ENCODE data around the gene ABTB1. TPM values are rescaled to one million over a fixed set of nuclear protein-coding genes. Genes with fewer than 3 reads are reported as not detected.
A peak's percentile ranks its signal among the peaks of the same experiment; 100 is the strongest.
"Not testable (repeated sequence)": the region's sequence is repeated elsewhere in the genome, so short reads cannot be mapped to it uniquely, and the experiment has no call there.

The ABTB1 gene
- total RNA-seq, 1 donor from 2014 or later, result 12.8 TPM

DNA sequence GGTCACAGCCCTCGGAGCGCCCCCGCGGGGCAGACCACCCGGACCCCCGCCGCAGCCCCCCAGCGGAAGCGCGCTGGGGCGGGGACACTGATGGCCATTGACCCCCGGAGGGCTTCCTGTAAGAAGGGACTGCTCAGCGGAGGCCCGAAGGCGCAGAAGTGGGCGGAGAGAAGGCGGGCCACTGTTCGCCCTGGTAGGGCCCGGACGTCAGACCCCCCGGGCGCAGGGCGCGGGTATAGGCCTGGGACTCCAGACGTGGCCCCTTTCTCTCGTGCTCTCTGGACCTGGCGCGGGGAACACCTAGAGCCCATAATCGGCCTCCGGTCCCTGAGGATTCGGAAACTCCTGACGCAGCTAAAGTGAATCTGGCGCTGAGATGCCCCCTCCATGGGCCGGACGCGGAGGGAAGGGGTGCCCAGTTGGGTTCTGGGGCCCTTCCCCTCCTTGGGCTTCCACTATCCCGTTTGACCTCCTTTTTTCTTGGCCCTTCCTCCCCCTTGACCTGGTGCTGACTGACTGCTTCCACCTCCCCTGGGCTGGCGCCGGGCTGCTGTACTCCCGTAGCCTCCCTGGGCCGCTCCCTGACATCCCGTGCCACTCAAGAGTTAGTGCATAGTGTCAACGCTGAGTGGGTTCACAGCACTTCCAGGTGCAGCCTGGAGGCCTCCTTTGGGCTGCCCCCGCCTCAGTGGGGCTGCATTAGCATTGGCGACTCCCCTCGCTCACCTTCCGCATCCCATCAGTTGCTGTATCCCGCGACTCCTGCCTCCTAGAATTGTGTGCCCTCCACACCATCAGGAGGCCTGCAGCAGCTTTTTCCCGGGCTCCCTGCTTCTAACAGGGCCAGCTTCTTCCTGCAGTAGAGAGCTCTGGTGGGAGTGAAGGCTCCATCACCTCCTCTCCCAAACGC, 694 bp downstream of the ABTB1 start:
- peak; percentile 28 for DNase-seq

DNA sequence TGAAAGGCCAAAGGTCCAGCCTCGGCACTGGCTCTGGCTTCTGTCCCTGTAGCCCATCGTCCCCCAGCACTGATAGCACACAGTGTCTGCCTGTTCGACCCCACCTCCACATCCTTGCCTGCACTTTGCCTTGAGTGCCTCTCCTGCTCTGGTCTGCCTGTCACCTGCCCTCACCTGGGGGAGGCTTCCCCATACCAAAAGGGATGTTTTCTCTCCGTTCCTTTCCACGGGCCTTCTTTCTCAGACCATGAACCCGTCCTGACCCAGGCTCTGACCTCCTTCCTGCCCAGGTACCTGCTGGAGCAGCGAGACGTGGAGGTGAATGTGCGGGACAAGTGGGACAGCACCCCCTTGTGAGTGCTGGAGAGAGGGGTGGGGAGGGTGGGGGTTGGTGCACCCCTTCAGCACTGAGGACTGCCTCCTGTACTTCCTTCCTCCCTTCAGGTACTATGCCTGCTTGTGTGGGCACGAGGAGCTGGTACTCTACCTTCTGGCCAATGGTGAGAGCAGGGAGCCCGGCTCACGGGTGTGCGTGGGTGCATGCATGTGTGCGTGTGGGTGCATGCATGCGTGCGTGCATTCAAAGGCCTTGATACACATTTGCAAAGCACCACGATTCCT, 1.5 kb downstream of the ABTB1 start:
- DNase-seq, result no peak

DNA sequence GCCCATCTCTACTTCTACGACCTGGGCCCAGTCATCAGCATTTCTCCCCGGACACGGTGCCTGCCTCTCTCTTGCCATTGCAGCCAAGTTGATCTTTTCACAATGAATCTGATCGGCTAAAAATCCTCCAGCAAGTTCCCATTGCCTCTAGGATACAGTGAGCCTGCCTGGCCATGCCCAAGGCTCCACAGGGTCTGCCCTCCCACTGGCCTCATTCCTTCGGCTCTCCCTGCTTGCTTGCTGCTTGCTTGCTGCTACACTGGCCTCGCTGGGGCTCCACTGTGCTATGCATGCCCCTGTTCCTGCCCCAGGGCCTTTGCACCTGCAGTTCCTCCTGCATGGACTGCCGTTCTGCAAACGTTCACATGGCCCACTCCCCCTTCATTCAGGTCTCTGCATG, 2.0 kb downstream of the ABTB1 start:
- no peak for DNase-seq

DNA sequence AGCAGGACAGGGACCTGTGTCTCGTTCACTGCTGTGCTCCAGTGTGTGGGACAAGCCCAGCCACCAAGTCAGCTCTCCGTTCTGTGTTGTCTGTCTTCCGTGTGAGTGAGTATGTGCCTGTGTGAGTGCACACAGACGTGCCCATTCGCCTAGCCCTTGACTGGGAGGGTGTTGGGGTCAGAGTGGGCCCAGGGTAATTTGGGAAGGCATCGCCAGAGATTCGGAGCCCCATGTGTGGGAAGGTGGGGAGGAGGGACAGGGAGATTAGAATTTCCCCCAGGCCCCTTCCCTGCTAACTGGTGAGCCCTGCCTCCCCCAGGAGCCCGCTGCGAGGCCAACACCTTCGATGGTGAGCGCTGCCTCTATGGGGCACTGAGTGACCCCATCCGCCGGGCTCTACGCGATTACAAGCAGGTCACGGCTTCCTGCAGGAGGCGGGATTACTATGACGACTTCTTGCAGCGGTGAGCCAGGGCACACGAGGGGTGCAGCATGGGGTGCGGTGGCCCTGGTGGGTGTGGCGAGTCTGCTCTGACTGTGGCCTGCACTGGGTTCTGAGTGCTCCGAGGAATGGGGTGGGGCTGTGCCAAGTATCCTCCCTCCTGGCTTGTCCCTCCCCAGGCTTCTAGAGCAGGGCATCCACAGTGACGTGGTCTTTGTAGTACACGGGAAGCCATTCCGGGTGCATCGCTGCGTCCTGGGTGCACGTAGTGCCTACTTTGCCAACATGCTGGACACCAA, 3.1 kb downstream of the ABTB1 start:
- DNase-seq, result no peak

DNA sequence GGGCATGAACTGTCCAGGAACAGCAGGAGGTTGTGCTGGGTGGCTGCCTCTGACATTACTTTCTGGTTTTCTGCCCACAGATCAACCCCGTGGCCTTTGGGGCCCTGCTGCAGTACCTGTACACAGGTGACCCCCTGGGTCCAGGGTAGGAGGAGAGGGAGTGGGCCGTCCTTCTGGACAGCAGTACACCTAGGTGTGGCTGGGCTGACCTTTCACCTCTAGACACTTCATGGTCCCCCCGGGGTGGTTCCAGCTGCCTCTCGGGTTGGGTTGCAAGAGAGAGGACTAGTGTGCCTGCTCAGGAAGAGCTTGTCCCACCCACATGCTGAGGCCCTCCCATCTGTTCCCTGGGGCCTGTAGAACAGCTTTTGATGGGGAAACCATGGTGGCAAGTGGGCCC, 3.7 kb downstream of the ABTB1 start:
- DNase-seq, result no peak

DNA sequence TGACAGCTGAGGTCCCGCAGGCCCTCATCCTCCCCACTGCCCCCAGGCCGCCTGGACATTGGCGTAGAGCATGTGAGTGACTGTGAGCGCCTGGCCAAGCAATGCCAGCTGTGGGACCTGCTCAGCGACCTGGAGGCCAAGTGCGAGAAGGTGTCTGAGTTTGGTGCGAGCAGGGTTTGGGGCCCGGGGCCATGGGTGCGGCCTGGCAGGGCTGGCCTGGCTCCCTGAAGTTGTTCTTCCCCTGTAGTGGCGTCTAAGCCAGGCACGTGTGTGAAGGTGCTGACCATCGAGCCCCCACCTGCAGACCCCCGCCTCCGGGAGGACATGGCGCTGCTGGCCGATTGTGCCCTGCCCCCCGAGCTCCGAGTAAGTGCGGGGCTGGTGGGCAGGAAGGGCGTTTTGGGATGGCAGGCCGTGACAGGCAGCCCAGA, 4.2 kb downstream of the ABTB1 start:
- DNase-seq, result no peak

DNA sequence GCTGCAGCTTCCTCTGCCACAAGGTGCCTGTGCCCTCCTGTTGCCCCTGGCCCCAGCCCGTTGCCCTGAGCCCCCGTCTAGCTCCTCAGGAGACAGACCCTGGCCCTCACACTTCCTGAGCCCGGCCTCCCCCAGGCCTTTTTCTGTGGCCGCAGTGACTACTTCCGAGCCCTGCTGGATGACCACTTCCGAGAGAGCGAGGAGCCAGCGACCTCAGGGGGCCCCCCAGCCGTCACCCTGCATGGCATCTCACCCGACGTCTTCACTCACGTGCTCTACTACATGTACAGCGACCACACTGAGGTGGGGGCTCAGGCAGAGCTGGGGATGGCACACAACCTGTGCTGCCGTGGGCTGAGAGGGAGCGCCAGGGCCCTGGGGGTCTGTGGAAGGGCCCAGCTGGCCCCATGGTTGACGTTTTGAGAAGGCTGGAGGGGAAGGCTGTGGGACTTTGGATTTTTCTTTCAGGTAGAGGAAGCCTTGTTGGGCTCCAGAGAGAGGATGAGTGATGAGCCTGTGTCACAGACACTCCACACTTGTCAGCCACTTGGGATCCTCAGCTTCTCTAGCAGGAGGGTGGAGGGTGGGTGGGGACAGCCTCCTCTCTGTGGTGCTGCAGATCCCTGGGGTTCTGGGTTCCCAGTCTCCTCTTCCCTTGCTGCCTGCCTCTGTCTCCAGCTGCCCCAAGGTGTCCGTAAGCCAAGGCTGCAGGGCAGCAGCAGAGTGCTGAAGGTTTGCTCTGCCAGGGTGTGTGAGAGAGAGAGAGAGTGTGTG, 5.0 kb downstream of the ABTB1 start:
- no peak for DNase-seq

DNA sequence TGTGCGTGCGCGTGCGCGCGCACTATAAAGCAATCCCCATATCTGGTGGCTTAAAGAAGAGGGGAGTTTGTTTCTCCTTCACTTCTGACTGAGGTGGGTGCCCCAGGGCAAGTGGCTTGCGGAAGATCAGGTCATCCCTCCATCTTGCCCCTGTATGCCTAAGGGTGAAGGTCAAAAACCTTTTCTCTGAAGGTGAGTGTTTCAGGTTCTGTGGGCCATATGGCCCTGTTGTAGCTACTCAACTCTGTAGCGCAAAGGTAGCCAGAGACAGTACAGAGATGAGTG, 5.5 kb downstream of the ABTB1 start:
- no peak for DNase-seq

DNA sequence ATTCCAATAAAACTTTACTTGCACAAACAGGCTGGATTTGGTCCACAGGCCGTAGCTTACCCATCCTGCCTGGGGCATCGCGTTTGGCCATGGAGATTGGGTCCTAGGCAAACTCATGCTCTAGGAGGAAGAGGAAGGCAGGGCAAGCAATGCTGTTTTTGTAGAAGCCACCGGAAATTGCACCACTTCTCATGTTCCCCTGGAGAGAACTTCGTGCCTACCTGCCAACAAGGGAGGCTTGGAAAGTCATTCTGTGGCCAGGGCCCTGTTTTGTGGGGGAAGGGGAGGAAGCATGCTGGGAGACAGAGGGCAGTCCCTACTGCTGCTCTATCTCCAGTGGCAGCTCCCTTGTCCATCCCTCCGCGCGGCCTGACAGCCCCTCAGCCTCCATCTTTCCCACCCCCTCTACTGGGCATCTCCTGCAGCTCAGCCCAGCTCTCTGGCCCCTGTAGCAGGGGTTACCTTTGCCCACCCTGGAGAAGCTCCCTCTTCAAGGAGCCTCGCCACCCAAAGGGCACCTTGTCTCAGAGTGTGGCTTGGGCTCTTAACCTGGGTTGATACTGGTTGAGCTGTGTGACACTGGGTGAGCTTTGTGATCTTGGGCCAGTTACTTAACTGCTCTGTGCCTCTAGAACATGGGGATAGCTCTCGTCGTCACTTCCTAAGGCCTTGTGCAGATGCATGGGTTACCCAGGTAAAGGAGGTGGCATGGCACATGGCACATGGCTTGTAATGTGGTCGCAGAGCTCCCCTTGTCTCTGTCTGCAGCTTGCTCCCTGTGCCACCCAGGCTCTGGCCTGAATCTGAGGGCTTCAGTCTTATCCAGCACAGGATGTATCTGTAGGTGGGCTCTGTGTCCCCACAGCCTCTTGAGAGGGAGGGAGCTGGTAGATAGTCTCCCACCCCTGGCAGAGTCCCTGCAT, 6.1 kb downstream of the ABTB1 start:
- DNase-seq, result no peak

DNA sequence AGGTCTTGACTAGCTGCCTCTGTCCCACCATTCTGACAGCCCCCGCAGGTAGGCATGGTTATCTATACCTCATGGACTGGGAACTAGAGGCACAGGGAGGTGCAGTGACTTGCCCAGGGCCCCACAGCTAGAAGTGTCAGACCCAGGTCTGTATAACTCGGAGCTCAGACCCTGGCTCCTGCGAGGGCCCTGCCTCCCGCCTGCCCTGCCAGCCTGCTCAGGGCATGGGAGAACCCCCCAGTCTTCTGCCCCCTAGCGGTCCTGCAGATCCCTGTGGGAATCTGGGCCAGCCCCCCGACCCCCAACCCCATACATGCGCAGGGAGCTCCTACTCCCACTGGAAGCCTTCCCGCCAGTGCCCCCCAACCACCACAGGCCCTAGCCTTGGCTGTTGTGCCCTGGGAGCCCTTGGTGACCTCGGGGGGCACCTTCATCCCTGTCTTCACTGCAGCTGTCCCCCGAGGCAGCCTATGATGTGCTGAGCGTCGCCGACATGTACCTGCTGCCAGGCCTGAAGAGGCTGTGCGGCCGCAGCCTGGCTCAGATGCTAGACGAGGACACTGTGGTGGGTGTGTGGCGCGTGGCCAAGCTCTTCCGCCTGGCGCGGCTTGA, 6.9 kb downstream of the ABTB1 start:
- no peak for DNase-seq

DNA sequence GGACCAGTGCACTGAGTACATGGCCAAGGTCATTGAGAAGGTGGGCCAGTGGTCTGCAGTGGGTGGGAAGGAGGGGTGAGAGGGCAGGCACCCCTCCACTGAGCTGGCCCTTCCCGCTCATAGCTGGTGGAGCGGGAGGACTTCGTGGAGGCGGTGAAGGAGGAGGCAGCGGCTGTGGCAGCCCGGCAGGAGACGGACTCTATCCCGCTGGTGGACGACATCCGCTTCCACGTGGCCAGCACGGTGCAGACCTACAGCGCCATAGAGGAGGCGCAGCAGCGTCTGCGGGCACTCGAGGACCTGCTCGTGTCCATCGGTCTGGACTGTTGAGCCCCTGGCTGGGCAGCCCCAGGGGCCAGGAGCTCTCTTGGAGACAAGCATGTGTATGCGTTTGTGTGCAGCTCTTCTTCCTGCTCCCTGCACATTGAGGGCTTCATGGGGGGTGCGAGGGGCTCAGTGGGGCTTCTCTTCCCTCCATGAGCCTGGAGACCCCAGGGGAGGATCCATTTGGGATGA, 7.5 kb downstream of the ABTB1 start:
- no peak for DNase-seq

DNA sequence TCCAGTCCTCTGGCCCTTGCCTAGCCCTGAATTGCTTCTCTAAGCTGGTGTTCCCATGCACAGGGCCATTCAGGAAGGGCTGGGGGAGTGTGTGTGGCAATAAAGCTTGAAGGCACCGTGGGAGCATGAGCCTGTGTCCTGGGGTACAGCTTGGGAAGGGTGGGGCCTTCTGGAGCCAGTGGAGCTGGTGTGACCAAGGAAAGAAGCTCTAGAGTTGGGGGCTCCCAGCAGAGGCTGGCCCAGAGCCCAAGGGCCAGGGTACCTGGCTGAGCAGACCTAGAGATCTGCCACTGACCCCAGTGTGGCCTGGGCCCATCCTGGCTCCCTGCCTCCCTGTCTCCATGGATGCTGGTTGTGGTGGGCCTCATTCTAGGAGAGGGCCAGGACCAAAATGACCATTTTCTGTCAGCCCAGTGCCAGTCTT, 8.1 kb downstream of the ABTB1 start:
- no peak for DNase-seq

DNA sequence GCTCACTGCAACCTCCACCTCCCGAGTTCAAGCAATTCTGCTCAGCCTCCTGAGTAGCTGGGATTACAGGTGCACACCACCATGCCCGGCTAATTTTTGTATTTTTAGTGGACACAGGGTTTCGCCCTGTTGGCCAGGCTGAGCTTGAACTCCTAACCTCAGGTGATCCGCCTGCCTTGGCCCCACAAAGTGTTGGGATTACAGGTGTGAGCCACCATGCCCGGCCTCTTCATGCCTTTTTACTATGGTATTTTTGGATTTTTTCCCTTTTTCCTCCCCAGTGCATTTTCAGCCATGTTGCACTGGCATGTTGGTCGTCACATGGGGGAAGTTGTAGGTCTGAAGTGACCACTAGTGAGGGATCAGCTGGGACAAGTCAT, 9.4 kb downstream of the ABTB1 start:
- not testable (repeated sequence) for DNase-seq

DNA sequence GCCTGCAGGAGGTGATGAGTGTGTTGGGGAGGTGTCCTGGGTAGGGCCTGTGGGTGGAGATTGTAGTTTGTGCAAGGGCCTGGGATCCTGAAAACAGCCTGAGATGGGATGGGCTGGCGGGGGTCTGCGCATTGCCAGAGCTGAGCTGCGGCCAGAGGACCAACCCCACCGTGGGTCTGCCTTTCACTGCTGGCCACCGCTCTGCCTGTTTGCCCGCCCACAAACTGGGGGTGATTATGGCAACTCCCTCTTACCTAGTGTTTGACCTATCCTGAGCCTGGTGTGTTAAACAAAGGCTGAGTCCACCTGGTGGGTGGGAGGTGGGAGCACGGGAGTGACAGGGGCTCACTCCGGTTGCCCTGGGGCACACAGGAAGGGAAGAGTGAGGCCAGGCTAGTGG, 9.8 kb downstream of the ABTB1 start:
- DNase-seq, result no peak

DNA sequence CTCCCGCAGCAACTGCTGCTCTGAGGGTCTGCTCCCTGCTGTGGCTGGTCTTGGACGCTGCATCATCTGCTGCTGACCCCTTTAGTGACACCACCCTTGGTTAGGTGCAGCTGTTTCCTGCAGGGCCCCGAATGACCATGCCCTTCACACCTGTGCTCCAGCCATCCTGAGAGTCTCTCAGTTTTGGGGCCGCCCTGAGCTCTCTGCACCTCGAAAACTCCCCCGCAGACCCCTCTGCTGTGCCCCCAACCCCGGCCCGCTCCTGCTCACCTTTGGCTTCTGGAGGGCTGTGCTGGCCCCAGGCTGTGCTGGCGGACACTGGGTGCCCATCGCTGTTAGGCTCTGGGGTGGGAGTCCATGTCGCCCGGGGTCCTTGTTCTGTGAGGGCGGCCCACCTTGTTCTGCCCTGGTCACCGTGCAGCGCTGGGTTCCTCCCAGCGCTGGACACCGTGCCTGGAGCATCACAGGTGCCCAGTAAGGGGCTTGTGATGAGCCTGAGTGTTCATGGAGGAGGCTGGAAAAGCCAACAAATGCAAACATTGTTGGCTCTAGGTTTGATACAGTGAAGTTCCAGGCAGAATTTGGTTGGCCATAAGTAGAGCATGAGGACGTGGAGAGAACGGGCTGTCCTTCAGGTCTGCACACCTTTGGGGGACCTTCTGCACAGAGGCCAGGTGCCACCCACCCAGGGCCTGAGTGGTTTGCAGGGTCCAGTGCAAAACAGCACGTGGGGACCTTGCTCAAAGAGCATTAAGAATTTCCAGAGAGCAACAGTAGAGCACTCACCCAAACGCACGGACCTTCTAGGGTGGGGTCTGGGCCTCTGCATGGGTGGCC, 12.3 kb downstream of the ABTB1 start:
- no peak for DNase-seq

DNA sequence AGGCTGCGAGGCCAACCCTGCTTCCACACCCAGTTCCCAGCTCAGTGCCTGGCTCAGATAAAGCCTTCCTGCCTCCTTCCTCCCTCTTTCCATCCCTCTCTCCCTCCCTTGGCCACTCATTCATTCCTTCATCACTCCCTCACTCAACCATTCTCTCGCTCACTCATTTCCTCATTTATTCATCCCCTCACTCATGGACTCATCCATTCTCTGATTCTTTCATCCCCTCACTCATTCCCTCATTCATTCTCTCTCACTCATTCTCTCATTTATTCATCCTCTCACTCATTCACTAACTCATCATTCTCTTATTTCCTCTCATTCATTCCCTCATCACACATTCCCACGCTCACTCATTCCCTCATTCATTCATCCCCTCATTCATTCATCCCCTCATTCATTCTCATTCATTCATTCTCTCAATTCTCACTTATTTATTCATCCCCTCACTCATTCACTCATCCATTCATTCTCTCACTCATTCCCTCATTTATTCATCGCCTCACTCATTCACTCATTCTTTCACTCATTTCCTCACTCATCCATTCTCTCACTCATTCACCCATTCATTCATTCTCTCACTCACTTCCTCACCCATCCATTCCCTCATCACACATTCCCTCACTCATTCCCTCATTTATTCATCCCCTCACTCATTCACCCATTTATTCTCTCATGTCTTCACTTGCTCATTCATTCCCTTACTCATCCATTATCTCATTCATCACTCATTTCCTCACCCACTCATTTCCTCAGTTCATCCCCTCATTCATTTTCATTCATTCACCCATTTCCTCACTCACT, 13.2 kb downstream of the ABTB1 start:
- no peak for DNase-seq

DNA sequence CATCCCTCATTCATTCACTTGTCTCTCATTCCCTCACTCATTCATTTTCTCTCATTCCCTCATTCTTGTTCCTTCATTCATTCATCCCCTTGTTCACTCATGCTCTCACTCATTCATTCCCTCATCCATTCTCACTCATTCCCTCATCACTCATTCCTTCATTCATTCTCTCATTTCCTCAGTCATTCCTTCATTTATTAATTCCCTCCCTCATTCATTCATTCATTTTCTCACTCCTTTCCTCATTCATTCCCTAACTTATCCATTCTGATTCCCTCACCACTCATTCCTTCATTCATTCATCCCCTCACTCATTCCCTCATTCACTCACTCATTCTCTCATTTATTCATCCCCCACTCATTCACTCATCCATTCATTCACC, 13.8 kb downstream of the ABTB1 start:
- no peak for DNase-seq

DNA sequence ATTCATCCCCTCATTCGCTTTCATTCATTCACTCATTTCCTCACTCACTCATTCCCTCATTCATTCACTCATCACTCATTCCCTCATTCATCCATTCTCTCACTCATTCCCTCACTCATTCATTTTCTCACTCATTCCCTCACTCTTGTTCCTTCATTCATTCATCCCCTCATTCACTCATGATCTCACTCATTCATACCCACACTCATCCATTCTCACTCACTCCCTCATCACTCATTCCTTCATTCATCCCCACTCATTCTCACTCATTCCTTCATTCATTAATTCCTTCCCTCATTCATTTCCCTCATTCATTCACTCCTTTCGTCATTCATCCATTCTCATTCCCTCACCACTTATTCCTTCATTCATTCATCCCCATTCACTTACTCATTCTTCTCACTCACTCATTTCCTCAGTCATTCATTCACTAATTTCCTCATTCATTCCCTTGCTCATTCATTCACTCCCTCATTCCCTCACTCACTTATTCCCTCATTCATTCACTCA, 14.5 kb downstream of the ABTB1 start:
- DNase-seq, result no peak

DNA sequence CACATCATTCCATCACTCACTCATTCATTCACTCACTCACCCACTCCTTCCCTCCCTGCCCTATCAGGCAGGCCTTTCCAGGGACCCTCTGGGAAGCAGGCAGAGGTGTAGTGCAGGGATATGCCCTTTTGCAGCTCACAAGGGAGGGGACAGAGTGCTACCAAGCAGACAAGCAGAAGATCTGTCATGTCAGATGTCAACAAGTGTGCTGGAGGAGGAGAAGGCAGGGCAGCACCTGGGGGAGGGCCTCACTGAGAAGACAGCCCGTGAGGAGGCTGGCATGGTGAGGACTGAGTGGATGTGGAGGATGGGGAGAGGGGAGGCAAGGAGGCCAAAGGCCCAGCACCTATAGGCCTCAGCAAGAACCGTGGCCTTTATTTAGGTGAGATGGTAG, 15.3 kb downstream of the ABTB1 start:
- no peak for DNase-seq

All from dermis blood vessel endothelial cell (primary cell).